IMR-90 (cell line): ENCODE measurements around the gene SPCS1. TPM values are rescaled to one million over a fixed set of nuclear protein-coding genes. Genes with fewer than 3 reads are reported as not detected.
A peak's percentile ranks its signal among the peaks of the same experiment; 100 is the strongest.

ENCODE experiments used
- ATAC-seq: fragments of 200-7000 bp; cut with Tn5 transposase; 2 replicates; pipeline ENCODE4 v1.9.1; 2020; ENCODE audit warnings: low read depth, mild to moderate bottlenecking, moderate library complexity
- BruUV-seq: library from RNA; stranded (reverse); fragments of 400-500 nt; replicated peaks from 2 replicates; lab custom pipeline; 2021; lab: Mats Ljungman, UMichigan
- CTCF ChIA-PET: fragments of 300-600 bp; formaldehyde crosslinking; extraction: SDS; loops from one replicate; lab custom pipeline; 2021; ENCODE audit warnings: antibody characterized with exemption; lab: Yijun Ruan, JAX
- POLR2A ChIA-PET: fragments of 300-600 bp; sonication (Branson Sonifier 250); formaldehyde crosslinking; loops from one replicate; lab custom pipeline; 2022; ENCODE audit warnings: antibody characterized with exemption; ENCODE audit not compliant: unreplicated experiment; lab: Charles Lee
- DNase-seq: peaks from one replicate; pipeline ENCODE4 v3.0.0; 2013
- H2AFZ ChIP-seq: replicated peaks from 2 replicates; pipeline ENCODE3; 2013; ENCODE audit warnings: low read length, mild to moderate bottlenecking; ENCODE audit not compliant: poor library complexity
- H2AK5ac ChIP-seq: 2 replicates; pipeline ENCODE4 v1.6.1; 2013; ENCODE audit warnings: low read depth, low read length, inconsistent platforms
- H2AK9ac ChIP-seq: replicated peaks from 2 replicates; pipeline ENCODE3; 2013; ENCODE audit warnings: mild to moderate bottlenecking, low read depth, low read length, moderate library complexity; ENCODE audit not compliant: poor library complexity
- H2BK120ac ChIP-seq: 2 replicates; pipeline ENCODE4 v1.6.1; 2013; ENCODE audit warnings: low read depth, low read length, inconsistent platforms
- H2BK15ac ChIP-seq: 3 replicates; pipeline ENCODE4 v1.6.1; 2013; ENCODE audit warnings: low read depth, low read length, inconsistent platforms
- H2BK20ac ChIP-seq: 2 replicates; pipeline ENCODE4 v1.6.1; 2013; ENCODE audit warnings: low read depth, mild to moderate bottlenecking, inconsistent platforms, low read length, moderate library complexity
- H2BK5ac ChIP-seq: 2 replicates; pipeline ENCODE4 v1.6.1; 2013; ENCODE audit warnings: mild to moderate bottlenecking, low read depth, low read length, inconsistent platforms; ENCODE audit not compliant: poor library complexity, severe bottlenecking
- H3K14ac ChIP-seq: replicated peaks from 2 replicates; pipeline ENCODE4 v1.6.1; 2013; ENCODE audit warnings: low read depth, low read length, inconsistent platforms
- H3K18ac ChIP-seq: 2 replicates; pipeline ENCODE4 v1.6.1; 2013; ENCODE audit warnings: low read depth, low read length, control low read depth
- H3K23ac ChIP-seq: 2 replicates; pipeline ENCODE4 v1.6.1; 2013; ENCODE audit warnings: low read depth, low read length, inconsistent platforms
- H3K27ac ChIP-seq: 2 replicates; pipeline ENCODE4 v1.5.1; 2013; ENCODE audit warnings: mild to moderate bottlenecking, control low read depth, low read length; ENCODE audit not compliant: insufficient read depth
- H3K27me3 ChIP-seq: 2 replicates; pipeline ENCODE4 v1.6.1; 2013; ENCODE audit warnings: low read length; ENCODE audit not compliant: control insufficient read depth, insufficient read depth
- H3K36me3 ChIP-seq: 2 replicates; pipeline ENCODE4 v1.6.1; 2013; ENCODE audit warnings: low read length, mixed read lengths; ENCODE audit not compliant: control insufficient read depth, insufficient read depth
- H3K4ac ChIP-seq: 2 replicates; pipeline ENCODE4 v1.6.1; 2013; ENCODE audit warnings: low read depth, low read length, inconsistent platforms
- H3K4me1 ChIP-seq: 2 replicates; pipeline ENCODE4 v1.6.1; 2013; ENCODE audit warnings: low read length, mixed read lengths; ENCODE audit not compliant: control insufficient read depth, insufficient read depth
- H3K4me2 ChIP-seq: 2 replicates; pipeline ENCODE4 v1.6.1; 2013; ENCODE audit warnings: low read depth, mild to moderate bottlenecking, control low read depth, low read length, moderate library complexity
- H3K4me3 ChIP-seq: 2 replicates; pipeline ENCODE4 v1.5.1; 2013; ENCODE audit warnings: low read depth, mild to moderate bottlenecking, control low read depth, low read length, moderate library complexity; ENCODE audit not compliant: insufficient read depth
- H3K56ac ChIP-seq: 2 replicates; pipeline ENCODE4 v1.6.1; 2013; ENCODE audit warnings: low read length, inconsistent platforms; ENCODE audit not compliant: insufficient read depth; ENCODE audit errors: extremely low read depth
- H3K79me1 ChIP-seq, 2 experiments: 2 replicates each; pipeline ENCODE4 v1.6.1; 2013; ENCODE audit warnings: low read length in 2 of 2, inconsistent platforms in 1 of 2, low read depth in 1 of 2
- H3K9ac ChIP-seq: 2 replicates; pipeline ENCODE4 v1.6.1; 2013; ENCODE audit warnings: low read depth, low read length, control low read depth
- H3K9me1 ChIP-seq: 2 replicates; pipeline ENCODE4 v1.6.1; 2013; ENCODE audit warnings: low read length, inconsistent platforms; ENCODE audit not compliant: insufficient read depth
- H3K9me3 ChIP-seq: 2 replicates; pipeline ENCODE4 v1.6.1; 2013; ENCODE audit warnings: low read length; ENCODE audit not compliant: control insufficient read depth, insufficient read depth
- H4K20me1 ChIP-seq: 2 replicates; pipeline ENCODE4 v1.6.1; 2013; ENCODE audit warnings: low read length, inconsistent platforms; ENCODE audit not compliant: insufficient read depth
- H4K5ac ChIP-seq: 2 replicates; pipeline ENCODE4 v1.6.1; 2013; ENCODE audit warnings: mild to moderate bottlenecking, low read depth, low read length, control low read depth
- H4K8ac ChIP-seq, 2 experiments: 2 replicates each; pipeline ENCODE4 v1.6.1; 2013; ENCODE audit warnings: low read depth in 2 of 2, low read length in 2 of 2, control low read depth in 1 of 2, inconsistent platforms in 1 of 2
- H4K91ac ChIP-seq: 2 replicates; pipeline ENCODE4 v1.6.1; 2013; ENCODE audit warnings: low read depth, low read length, inconsistent platforms; ENCODE audit not compliant: insufficient read depth
- RCOR1 ChIP-seq: IDR thresholded peaks from 2 replicates; pipeline ENCODE4 v1.6.1; 2012; ENCODE audit warnings: mild to moderate bottlenecking, low read length, improper control_type of control experiment; ENCODE audit not compliant: insufficient replicate concordance
- WGBS, 2 experiments: methylation state at CpG; one replicate each; pipeline versions ENCODE4 v1.1.5 to v1.1.7; 2013; ENCODE audit warnings: missing lambda C conversion rate in 2 of 2; ENCODE audit not compliant: insufficient read length in 1 of 2; ENCODE audit errors: extremely low coverage in 2 of 2; 5-methylcytosine and 5-hydroxymethylcytosine counted together
- dilution Hi-C: fragments of 300-500 bp; cut with HindIII; formaldehyde crosslinking; loops from one replicate; pipeline ENCODE4 v1.14.3; 2018; ENCODE audit warnings: low sequenced_read_pairs; ENCODE audit not compliant: unreplicated experiment
- in situ Hi-C: fragments of 300-500 bp; cut with MboI; formaldehyde crosslinking; loops from 3 replicates; pipeline ENCODE4 v1.14.3; 2019; ENCODE audit warnings: low sequenced_read_pairs, inconsistent platforms, mixed read lengths
- intact Hi-C: fragments of 100-400 bp; cut with micrococcal nuclease; formaldehyde crosslinking; loops from 2 replicates; pipeline ENCODE4 v1.10.0; 2022
- polyA plus RNA-seq, 3 experiments: library from polyadenylated mRNA; depleted of rRNA; stranded (reverse); fragments of >200 nt; gene quantifications; 2 replicates each; pipeline ENCODE4 v1.2.3, GENCODE V29; 2012; ENCODE audit warnings: low replicate concordance in 1 of 3
- total RNA-seq: library from RNA; depleted of rRNA; stranded (reverse); fragments of >200 nt; gene quantifications from 2 replicates; pipeline ENCODE4 v1.2.3, GENCODE V29; 2012

The SPCS1 gene
- total and polyA plus RNA-seq, 2 of the 4 experiments (the other 2 are of a cell fraction) = 50.5 to 124 TPM

- Histone ChIP-seq H2BK120ac (no peak overlapping the region), H3K27ac (no peak overlapping the region), H2BK5ac (no peak overlapping the region), H3K18ac (no peak overlapping the region), H2AFZ (no peak overlapping the region), H3K9me1 (0 out of 2 replicates have a peak, but pooled peaks cover 2% of the 10 kb centered on the region), H4K8ac (no peak overlapping the region), H2AK9ac (no peak overlapping the region), H3K4me3 (no peak overlapping the region), H3K56ac (no peak overlapping the region), H3K4me1 (peaks cover 5% of the 10 kb centered on the region), H3K9me3 (no peaks in the 10 kb centered on the region), H3K79me1 (peaks cover 17 to 50% of the 10 kb centered on the region in 2 experiments), H2BK15ac (no peak overlapping the region), H3K4ac (no peak overlapping the region), H4K5ac (no peak overlapping the region), H4K20me1 (peaks cover 12% of the 10 kb centered on the region; the same call in 1 of the 2 replicates), H3K27me3 (no peaks in the 10 kb centered on the region), H3K14ac (no peak overlapping the region), H4K91ac (no peak overlapping the region), H3K36me3 (peaks cover 9% of the 10 kb centered on the region), H3K9ac (no peak overlapping the region), H2BK20ac (no peak overlapping the region), H2AK5ac (no peak overlapping the region), H3K4me2 (no peak overlapping the region; the same call in 1 of the 2 replicates), H3K23ac (0 out of 2 replicates have a peak overlapping the region, but pooled peaks have one; percentile 5)
- dilution Hi-C loops = no loop called here
- in situ Hi-C loops = no loop called here
- BruUV-seq = TSS peak; percentile 60
- DNase-seq = no peak
- ATAC-seq = no peak
- intact Hi-C loops = no loop called here
- TF ChIP-seq RCOR1 = no peak
- ChIA-PET CTCF (no interaction called here), POLR2A (no interaction called here)
- WGBS, 2 experiments = no CpG with 5 or more reads among the region's 4 CpGs
Observed at GRCh38 chr3:52707585-52707984, 1.7 kb downstream of the SPCS1 start.
